Gastroesophageal sphincter (tissue), 4 donors: ENCODE measurements around the gene COX11. TPM values are rescaled to one million over a fixed set of nuclear protein-coding genes. Genes with fewer than 3 reads are reported as not detected.

Experiments
- ATAC-seq: fragments of 150-250 bp; one replicate; pipeline ENCODE4 v1.9.1; 2016; ENCODE audit warnings: mild to moderate bottlenecking, moderate library complexity
- H3K27ac ChIP-seq, 4 donors: fragments of 200-600 bp; sonication (generic) in 3 of 4; 1 replicate in 3 of 4; 2 replicates in 1 of 4; pipeline ENCODE4 v1.5.1; 2016 to 2019
- H3K27me3 ChIP-seq: fragments of 200-600 bp; sonication (generic); one replicate; pipeline ENCODE4 v1.5.1; 2019
- H3K36me3 ChIP-seq, 2 donors: fragments of 200-600 bp; sonication (generic); one replicate each; pipeline ENCODE4 v1.5.1; 2019; ENCODE audit warnings: control low read depth in 1 of 2
- H3K4me1 ChIP-seq, 3 donors: fragments of 200-600 bp; sonication (generic); 1 replicate in 2 of 3; 2 replicates in 1 of 3; pipeline ENCODE4 v1.5.1; 2016 to 2019; ENCODE audit warnings: control low read depth in 2 of 3
- H3K4me3 ChIP-seq, 2 donors: fragments of 200-600 bp; sonication (generic); one replicate each; pipeline ENCODE4 v1.5.1; 2019; ENCODE audit warnings: mild to moderate bottlenecking in 1 of 2, moderate library complexity in 1 of 2
- H3K9me3 ChIP-seq, 3 donors: fragments of 200-600 bp; sonication (generic); one replicate each; pipeline ENCODE4 v1.5.1; 2017 to 2019; ENCODE audit warnings: control low read depth in 2 of 3
- EP300 ChIP-seq: sonication (generic); formaldehyde crosslinking; IDR thresholded peaks from one replicate; pipeline ENCODE4 v1.6.1; 2017; ENCODE audit warnings: antibody characterized with exemption, mild to moderate bottlenecking
- POLR2A ChIP-seq, 2 donors: fragments of 450-650 bp; IDR thresholded peaks; one replicate each; pipeline ENCODE4 v1.6.1; 2017; ENCODE audit warnings: antibody characterized with exemption in 2 of 2, mild to moderate bottlenecking in 2 of 2, moderate library complexity in 1 of 2
- POLR2AphosphoS5 ChIP-seq: sonication (generic); formaldehyde crosslinking; IDR thresholded peaks from one replicate; pipeline ENCODE4 v1.6.1; 2017; ENCODE audit warnings: antibody characterized with exemption
- WGBS, 2 donors: methylation state at CpG; one replicate each; pipeline ENCODE4 v1.1.5; 2018; ENCODE audit warnings: low coverage in 1 of 2; 5-methylcytosine and 5-hydroxymethylcytosine counted together
- total RNA-seq, 4 donors: library from RNA; depleted of rRNA; stranded (reverse); fragments of >200 nt; gene quantifications; one replicate each; pipeline ENCODE4 v1.1.0, GENCODE V29; 2016
- TF ChIP-seq, protein P1 (sequence below), 4 experiments: fragments of 200-600 bp in 2 of 4; fragments of 450-650 bp in 2 of 4; sonication (generic) in 1 of 4; IDR thresholded peaks; one replicate each; pipeline ENCODE4 v1.5.1; 2017 to 2019; ENCODE audit warnings: antibody characterized with exemption in 4 of 4, mild to moderate bottlenecking in 2 of 4, moderate library complexity in 2 of 4

COX11 gene
- total RNA-seq, 4 donors from 2014 or later, result 71.1 to 115 (median 108) TPM

GRCh38 chr17:54951286-54951685 lies 17.2 kb downstream of the COX11 start:
- Histone ChIP-seq H3K9me3 (no peaks in the 10 kb centered on the region), H3K36me3 (peaks cover 0 to 70% of the 10 kb centered on the region in 2 donors), H3K4me3 (no peak overlapping the region), H3K4me1 (no peaks in the 10 kb centered on the region), H3K27me3 (no peaks in the 10 kb centered on the region), H3K27ac (no peak overlapping the region)
- TF ChIP-seq, protein P1, sequence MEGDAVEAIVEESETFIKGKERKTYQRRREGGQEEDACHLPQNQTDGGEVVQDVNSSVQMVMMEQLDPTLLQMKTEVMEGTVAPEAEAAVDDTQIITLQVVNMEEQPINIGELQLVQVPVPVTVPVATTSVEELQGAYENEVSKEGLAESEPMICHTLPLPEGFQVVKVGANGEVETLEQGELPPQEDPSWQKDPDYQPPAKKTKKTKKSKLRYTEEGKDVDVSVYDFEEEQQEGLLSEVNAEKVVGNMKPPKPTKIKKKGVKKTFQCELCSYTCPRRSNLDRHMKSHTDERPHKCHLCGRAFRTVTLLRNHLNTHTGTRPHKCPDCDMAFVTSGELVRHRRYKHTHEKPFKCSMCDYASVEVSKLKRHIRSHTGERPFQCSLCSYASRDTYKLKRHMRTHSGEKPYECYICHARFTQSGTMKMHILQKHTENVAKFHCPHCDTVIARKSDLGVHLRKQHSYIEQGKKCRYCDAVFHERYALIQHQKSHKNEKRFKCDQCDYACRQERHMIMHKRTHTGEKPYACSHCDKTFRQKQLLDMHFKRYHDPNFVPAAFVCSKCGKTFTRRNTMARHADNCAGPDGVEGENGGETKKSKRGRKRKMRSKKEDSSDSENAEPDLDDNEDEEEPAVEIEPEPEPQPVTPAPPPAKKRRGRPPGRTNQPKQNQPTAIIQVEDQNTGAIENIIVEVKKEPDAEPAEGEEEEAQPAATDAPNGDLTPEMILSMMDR (IDR thresholded peaks at IDR 0.05), result no peak
- TF ChIP-seq POLR2AphosphoS5, result no peak
- no peak for TF ChIP-seq EP300
- no peak for TF ChIP-seq POLR2A (IDR thresholded peaks at IDR 0.05)
- WGBS, 2 donors, result 75 to 79% methylated on average over 2 to 4 of the region's 4 CpGs
- no peak for ATAC-seq

GRCh38 chr17:54950116-54950515 lies 18.3 kb downstream of the COX11 start:
- no peaks in the 10 kb centered on the region for H3K9me3 ChIP-seq
- TF ChIP-seq POLR2A (IDR thresholded peaks at IDR 0.05) (no peak), POLR2AphosphoS5 (no peak), EP300 (no peak)
- TF ChIP-seq, protein P1 (IDR thresholded peaks at IDR 0.05), result no peak
- no peaks in the 10 kb centered on the region for H3K4me1 ChIP-seq
- peaks cover 0 to 60% of the 10 kb centered on the region in 2 donors for H3K36me3 ChIP-seq
- no peak overlapping the region for H3K4me3 ChIP-seq
- WGBS, 2 donors, result 52 to 80% methylated on average over 1 to 2 of the region's 2 CpGs
- H3K27ac ChIP-seq, result no peak overlapping the region
- ATAC-seq, result no peak
- no peaks in the 10 kb centered on the region for H3K27me3 ChIP-seq

- Histone ChIP-seq H3K4me3 (no peak overlapping the region), H3K4me1 (no peaks in the 10 kb centered on the region), H3K27ac (no peak overlapping the region), H3K9me3 (no peaks in the 10 kb centered on the region), H3K27me3 (no peaks in the 10 kb centered on the region), H3K36me3 (peaks cover 0 to 44% of the 10 kb centered on the region in 2 donors)
- WGBS, 2 donors, result 46 to 97% methylated on average over 3 to 5 of the region's 5 CpGs
- no peak for ATAC-seq
- TF ChIP-seq, protein P1 (IDR thresholded peaks at IDR 0.05), result no peak
- no peak for TF ChIP-seq EP300
- TF ChIP-seq POLR2A (IDR thresholded peaks at IDR 0.05), result no peak
- no peak for TF ChIP-seq POLR2AphosphoS5
These were observed 20.1 kb downstream of the COX11 start for GRCh38 chr17:54948380-54948779.

GRCh38 chr17:54947396-54947795 lies 21.1 kb downstream of the COX11 start:
- WGBS, 2 donors, result 82 to 90% methylated on average over 2 of the region's 2 CpGs
- no peak for TF ChIP-seq POLR2A (IDR thresholded peaks at IDR 0.05)
- TF ChIP-seq, protein P1 (IDR thresholded peaks at IDR 0.05), result no peak
- TF ChIP-seq EP300, result no peak
- no peak for TF ChIP-seq POLR2AphosphoS5
- Histone ChIP-seq H3K4me1 (no peaks in the 10 kb centered on the region), H3K4me3 (no peak overlapping the region), H3K27me3 (no peaks in the 10 kb centered on the region), H3K9me3 (no peaks in the 10 kb centered on the region), H3K27ac (no peak overlapping the region), H3K36me3 (peaks cover 0 to 35% of the 10 kb centered on the region in 2 donors)
- no peak for ATAC-seq

DNA sequence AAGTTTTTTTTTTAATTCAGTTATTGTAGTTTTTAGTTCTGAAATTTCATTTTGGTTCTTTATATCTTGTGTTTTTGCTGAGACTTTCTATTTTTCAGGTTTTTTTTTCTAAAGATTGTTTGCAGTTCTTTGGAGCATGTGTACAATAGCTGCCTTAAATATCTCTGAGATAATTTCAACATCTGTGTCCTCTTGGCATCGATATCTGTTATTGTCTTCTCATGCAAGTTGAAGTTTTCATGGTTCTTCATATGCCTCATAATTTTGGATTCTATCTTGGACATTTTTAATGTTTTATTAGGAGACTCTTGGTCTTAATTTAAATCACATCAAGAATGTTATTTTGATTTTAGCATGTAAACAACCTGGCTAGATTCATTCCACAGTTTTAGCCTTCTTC lies 22.8 kb downstream of the COX11 start:
- no peaks in the 10 kb centered on the region for H3K9me3 ChIP-seq
- no peaks in the 10 kb centered on the region for H3K27me3 ChIP-seq
- H3K4me1 ChIP-seq, result no peaks in the 10 kb centered on the region
- TF ChIP-seq, protein P1 (IDR thresholded peaks at IDR 0.05), result no peak
- TF ChIP-seq POLR2A (IDR thresholded peaks at IDR 0.05), result no peak
- TF ChIP-seq EP300, result no peak
- TF ChIP-seq POLR2AphosphoS5, result no peak
- WGBS, 2 donors, result 75 to 100% methylated on average over 1 of the region's 1 CpG
- peaks cover 0 to 20% of the 10 kb centered on the region in 2 donors for H3K36me3 ChIP-seq
- no peak for ATAC-seq
- H3K27ac ChIP-seq, result no peak overlapping the region
- no peak overlapping the region for H3K4me3 ChIP-seq
